NCI-H345 treated with DMSO at 0.1 percent for 48 hours (cell line): ENCODE results near the gene FHOD3.

Experiments used
- DNase-seq: peaks from one replicate; lab custom pipeline; 2025; ENCODE audit not compliant: unreplicated experiment; lab: John Stamatoyannopoulos, UW

FHOD3 gene

GRCh38 chr18:36321658-36322407 lies 24.3 kb downstream of the FHOD3 start:
- no peak for DNase-seq

GRCh38 chr18:36322408-36322728 lies 24.9 kb downstream of the FHOD3 start:
- DNase-seq: no peak

DNA sequence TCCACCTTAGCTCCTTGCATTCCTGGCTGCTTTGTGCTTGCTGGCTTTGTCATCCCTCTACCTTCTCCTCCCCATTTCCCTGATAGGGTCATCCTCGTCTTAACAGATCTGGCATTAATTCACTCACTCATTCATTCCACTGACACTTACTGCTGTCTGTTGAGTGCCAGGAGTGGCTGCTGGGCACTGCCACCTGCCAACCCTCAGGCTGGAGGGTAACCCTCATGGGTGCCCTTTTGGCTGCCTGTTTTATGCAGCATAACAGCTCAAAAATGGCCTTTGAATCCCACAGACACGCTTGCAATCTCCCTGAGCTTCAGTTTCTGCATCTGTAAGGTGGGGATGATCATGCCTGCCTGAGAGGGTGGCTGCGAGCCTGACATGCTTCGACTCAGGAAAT lies 25.2 kb downstream of the FHOD3 start:
- DNase-seq: no peak

GRCh38 chr18:36323421-36323820 lies 25.9 kb downstream of the FHOD3 start:
- no peak for DNase-seq

DNA sequence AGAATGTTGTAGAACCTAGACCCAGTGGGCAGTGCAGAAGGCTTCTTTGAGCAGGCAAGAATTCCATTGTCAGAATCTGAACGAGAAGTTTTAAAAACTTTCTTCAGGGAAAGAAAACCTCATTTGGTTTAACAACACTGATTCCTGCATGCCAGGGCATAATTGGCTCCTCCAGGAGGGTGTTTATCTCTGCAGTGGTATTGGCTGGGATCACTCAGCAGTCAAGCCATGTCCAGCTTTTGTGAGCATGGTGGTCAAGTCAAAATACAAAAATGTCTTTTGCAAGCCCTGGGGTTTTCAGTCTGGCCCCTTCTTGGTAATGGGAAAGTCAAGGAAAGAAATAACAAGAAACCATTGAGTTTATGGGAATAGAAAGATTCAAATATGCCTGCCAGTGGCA lies 28.3 kb downstream of the FHOD3 start:
- DNase-seq: no peak

GRCh38 chr18:36326771-36327170 lies 29.3 kb downstream of the FHOD3 start:
- DNase-seq: no peak

DNA sequence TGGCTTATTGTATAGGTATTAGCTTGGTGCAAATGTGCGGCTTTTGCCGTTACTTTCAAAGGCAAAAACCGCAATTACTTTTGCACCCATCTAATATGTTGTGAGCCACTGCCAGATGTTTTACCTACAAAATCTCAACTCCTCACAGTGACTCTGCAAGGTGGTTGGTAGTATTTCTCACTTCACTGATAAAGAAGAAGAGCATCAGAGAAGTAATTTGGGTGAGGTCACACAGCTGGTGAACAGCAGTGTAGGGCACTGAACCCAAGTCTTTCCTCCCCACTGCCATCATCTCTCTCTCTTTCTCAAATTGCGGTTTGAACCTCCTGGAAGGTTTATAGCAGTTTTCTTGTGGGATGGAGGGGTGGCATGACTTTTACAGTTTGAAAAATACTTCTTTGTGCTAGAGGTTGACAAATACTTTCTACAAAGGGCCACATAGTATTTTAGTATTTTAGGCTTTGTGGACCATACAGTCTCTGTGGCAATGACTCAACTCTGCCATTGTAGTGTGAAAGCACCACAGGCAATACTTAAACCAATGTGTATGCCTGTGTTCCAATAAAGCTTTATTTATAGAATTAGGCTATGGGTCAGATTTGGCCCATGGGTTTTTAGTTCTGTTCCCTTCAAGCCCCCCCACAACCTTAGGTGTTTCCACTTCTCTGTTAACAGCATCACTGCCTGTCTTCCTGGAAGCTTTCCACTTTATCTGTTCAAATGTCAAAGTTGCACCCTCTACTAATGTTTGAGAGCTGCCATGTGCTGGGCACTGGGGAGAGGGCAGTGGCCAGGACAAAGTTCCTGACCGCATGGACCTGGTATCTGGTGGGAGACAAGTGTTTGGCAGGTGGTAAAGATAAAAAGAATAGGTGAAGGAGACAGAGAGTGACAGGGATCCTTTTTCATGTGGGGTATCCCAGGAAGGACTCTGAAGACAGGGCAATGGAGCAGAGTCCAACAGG lies 30.1 kb downstream of the FHOD3 start:
- DNase-seq: no peak

DNA sequence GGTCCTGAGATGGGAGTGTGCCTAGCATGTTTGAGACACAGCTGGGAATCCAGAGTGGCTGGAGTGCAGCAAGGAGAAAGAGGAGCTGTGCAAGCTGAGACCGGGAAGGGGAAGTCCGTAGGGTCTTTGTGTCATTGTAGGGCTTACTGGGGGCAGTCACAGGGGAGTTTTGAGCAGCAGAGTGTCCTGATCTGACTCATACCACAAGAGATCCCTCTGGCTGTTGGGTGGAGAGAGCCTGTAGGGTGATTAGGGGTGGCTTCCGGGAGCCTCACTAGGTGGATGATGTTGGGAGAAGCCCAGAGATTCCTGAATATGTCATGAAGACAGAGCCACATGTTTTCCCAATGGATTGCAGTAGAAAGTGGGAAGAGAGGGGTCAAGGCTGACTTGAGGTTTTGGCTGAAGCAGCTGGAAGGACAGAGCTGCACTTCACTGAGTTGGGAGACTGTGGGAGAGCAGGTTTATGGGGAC lies 30.9 kb downstream of the FHOD3 start:
- no peak for DNase-seq

DNA sequence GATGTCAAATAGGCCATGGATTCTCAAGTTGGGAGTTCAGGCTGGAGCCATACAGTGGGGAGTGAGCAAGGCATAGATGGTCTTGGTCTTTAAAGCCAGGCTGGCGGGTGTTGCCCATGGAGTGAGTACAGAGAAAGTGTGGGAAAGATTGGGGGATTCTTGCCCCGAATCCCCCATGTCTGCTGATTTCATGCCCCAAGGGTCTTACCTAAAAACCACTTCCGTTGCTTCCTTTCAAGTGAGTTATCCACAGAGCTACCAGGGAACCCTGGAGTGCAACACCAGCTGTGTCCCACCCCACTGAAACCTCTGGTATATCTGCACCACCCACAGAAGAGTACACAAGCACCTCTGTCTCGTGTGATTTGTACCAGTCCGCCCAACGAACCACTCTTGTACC lies 31.4 kb downstream of the FHOD3 start:
- DNase-seq: no peak

DNA sequence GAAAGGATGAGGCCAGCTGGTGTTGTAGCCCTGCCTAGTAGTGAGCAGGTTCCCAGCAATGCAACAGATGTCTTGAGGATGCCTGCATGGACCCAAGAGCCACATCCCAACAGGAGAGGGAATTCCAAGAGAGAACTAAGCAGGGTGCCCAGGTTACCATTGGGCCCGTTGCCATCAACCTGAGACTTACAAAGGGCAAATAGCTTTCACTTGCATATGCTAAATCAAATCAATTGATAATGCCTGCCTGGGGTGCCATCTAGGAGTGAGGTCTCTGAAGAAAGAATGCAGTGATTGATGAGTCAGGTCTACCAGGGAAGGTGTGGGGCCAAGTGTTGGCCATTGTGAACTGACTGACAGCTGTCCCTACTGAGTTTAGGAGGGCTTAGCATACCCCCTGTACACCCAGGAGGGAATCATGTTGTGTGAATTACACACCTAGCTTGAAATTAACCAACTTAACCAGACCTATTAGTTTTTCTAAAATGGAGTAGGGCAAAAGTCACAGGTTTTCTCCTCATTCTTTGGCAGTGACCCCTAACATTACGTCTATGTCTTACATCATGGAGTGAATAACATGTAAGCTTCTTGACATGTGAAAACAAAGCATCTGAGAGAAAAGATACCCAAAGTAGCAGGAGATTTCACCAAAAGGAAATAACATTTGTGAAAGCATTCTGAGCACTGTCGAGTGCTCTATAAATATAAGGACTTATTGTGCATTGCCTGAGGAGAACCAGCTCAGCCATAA lies 32.3 kb downstream of the FHOD3 start:
- DNase-seq: no peak

DNA sequence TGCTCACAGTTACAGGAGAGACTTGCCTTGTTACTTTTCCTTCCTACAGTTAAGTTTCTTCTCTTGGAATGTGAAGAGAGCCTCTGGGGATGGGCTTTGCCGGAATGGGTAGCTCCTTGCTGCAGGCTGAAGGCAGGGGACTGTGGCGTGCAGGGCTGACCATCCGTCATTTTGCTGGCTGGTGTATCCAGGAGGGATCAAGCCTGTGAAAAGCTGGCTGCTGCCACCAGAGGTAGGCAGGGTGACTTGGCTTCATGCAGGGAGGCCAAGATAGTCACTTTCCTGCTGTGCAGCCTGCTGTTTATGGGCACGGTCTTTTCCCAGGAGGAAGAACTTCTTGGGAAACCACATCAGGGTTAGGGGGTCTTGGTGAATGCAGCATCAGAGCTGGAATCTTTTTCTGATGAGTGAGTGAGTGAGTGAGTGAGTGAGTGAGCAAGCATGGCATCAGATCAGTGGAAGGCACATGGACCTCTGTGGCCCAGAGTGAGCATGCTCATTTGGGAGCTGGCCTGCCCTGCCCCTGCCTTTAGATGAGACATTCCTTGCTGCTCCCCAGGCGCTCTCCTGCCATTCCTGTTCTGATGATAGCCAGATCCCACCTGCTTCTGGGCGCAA lies 33.0 kb downstream of the FHOD3 start:
- no peak for DNase-seq

GRCh38 chr18:36331521-36331971 lies 34.0 kb downstream of the FHOD3 start:
- DNase-seq: no peak

GRCh38 chr18:36333414-36333813 lies 35.9 kb downstream of the FHOD3 start:
- DNase-seq: no peak

GRCh38 chr18:36334798-36335197 lies 37.3 kb downstream of the FHOD3 start:
- no peak for DNase-seq

DNA sequence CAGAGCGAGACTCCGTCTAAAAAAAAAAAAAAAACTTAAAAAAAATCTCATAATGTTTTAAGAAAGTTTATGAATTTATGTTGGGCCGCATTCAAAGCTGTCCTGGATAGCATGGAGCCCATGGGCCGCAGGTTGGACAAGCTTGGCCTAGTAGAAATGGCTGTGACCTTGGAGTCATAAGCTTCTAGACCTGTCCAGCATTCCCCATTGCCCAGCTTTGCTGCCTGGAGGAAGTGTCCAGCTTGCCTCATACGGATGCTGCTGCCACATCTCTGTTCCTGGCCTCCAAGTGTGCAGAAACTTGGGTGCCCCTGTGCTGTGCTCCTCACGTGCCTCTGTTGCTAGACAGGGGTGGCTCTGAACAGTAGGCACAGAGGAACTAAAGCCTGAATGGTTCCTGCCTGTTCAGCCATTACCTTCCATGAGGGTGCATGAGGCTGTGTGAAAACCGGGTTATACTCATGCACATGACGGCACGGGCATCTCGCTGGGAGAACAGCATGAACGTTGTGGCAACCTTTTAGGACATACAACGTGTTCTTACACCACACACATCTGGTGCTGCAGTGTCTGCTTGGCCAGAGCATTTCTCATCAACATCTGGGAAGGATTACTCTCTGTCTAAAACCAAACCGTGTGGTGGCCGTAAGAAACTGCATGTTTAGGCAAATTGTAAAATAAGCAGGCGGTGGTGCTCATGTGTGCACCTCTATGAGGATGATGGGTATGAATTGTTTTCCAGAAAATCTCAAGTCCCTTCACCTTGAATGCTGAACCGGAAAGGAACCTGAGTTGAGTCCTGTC lies 38.2 kb downstream of the FHOD3 start:
- DNase-seq: no peak

DNA sequence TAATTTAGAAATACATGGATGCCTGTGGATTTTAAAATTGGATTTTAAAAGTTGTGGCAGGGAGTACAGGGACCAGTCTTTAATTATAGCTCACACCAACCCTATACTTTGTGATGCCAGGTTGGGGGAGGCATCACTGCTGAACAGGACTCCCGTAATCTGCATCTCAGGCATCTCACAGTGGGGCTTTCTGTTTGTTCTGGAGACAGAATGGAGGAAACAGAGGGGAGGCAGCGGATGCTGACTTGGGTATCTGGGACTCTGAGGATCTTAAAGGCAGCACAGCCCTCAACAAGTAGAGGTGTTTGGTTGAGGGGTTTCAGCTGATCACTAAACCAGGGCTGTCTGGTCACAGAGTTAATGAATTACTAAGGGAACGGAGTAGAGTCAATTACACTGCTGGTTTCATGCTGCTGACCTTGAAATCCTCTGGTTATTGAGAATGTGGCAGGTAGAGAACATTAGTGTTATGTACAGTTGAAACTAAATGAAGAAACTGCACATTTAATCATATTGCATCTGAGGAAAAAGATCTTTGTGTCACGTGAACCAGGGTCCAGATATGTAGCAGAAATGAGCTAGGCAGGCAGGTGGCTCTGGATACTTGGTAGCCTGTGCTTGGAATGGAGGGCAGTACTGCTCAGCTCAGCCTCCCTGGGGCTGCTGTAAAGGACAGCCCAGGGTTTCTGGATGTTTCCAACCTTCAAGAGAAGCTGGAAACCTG lies 40.3 kb downstream of the FHOD3 start:
- DNase-seq: no peak

DNA sequence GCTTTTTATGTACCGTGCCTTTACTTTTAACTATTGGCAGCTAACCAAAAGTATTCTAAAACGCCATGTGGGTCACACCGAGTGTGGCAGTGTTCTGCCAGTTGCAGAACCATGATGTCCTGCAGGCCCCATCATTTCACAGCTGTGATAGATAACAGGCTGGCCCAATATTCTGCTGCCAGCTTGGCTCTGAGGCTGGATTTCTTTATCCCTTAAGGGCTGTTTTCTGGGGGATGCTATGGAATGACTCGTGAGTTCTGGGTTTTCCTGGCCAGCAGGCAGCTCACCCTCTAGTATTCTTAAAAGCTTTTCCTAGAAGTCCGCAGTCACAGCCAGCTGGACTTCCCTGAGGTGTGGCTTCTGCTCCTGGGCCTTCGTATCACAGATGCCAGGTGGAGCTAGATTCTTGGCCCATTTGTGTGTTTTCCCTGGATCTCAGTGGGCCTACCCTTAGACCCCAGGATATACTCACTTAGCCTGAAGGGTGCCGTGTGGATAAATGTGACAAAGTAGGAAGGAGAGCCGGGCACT lies 41.0 kb downstream of the FHOD3 start:
- no peak for DNase-seq

DNA sequence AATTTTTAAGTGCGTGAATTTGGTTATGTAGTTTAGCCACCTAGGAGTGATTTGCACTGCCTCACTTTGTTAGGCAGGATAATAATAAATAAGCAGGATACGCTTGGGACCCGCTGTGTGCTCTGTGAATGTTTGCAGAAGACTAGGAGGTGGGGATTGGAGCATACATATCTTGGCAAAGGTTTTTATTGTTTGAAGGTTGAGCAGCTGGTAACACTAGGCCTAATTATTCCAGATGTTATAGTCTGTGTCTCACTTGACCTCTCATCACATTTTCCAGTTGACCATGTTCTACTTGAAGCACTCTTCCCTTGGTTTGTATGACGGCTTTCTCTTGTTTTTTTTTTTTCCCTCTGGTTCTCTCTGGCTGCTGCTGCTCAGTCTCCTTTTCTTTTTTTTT lies 42.7 kb downstream of the FHOD3 start:
- DNase-seq: peak; percentile 2

DNA sequence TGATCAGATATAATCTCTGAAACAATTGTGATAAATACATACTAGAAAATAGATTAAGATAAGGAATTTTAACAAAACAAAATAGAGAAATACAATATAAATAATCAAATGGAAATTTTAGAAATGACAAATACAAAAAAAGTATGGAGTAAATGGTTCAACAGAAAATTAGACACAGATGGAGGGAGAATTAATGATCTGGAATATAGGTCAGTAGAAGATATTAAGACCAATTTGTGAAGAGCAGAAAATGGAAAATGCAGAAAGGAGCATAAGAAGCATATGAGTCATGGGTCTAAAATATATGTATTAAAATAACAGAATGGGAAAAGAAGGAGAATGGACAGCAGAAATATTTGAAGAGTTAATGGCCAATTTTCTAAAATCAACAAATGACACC lies 44.4 kb downstream of the FHOD3 start:
- no peak for DNase-seq
